GM21381 (cell line): Measurements from ENCODE around the gene CDH13.

Experiments
- ATAC-seq: cut with Tn5 transposase; IDR thresholded peaks from one replicate; pipeline ENCODE4 v1.9.1; 2021; ENCODE audit warnings: mild to moderate bottlenecking, moderate library complexity; ENCODE audit not compliant: unreplicated experiment

Gene CDH13

DNA sequence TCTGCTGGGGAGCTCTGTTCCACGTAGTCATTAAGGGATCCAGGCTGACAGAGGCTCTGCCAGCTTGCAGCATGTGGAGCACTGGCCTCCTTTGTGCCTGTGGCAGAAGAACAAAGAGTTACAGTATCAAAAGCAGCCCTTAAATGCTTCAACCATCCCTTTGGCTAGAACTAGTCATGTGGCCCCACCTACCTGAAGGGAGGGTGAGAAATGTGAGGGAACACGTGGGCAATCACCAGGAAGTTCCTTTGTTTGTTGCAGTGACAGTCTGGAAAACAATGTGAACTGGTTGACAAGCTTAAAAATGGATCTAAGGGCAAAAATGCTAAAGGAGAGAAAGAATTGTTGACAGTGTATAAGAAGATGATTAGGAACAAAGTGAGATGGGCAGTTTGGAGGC is 890.6 kb downstream of the CDH13 start:
- ATAC-seq = no peak

DNA sequence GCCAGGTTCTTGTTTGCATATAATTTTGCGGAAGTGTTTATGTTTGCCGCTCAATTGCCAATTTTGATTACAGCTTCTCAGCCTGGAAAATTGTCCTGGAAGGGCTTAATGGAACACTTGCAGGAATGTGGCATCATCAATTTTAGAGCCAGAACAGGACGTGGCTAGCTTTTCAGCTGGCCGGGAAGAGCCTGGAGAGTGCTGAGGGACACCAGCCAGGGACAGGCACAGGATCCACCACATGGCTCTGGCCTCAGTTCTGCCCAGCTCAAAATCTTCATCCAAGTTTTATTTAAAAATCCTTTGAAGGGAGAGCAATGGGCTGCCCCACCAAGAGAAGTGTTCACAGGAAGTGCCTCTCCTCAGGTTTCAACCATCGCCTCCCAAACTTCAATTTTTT is 893.8 kb downstream of the CDH13 start:
- no peak for ATAC-seq

DNA sequence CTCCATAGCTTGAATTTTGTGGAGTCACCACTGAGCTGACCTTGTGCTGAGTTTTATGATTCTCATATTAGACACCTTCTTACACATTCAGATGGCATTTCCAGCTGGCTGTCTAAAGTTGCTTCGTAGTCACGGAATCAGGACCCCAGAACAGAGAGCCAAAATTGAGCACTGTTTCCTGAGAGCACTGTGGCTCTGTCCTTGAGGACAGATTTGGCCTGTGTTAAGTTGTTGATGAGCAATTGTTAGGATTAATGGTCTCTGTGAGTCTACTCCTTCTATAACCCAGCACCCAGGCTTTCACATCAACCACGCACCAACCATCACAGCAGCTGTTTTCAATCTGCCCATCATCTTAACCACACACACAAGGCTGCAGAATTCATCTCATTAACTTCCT is 903.5 kb downstream of the CDH13 start:
- no peak for ATAC-seq

DNA sequence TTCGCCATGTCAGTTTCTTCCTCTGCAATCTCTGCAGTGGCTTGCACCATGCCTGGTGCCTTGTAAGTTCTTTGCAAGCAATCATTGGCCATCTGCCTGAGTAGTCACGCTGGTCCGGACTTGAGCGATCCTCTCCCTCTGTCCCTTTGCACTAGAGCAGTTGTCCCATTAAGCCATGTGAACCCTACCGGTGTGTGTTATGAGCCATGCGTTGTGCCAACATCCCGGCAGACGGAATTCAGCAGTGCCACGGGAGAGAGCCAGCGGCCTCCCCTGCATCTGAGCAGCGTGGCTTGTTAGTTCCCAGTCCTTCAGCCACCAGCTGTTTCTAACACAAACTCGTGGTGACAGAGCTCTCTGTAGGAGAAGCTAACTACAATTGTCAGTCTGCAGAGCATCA is 905.9 kb downstream of the CDH13 start:
- ATAC-seq = no peak

DNA sequence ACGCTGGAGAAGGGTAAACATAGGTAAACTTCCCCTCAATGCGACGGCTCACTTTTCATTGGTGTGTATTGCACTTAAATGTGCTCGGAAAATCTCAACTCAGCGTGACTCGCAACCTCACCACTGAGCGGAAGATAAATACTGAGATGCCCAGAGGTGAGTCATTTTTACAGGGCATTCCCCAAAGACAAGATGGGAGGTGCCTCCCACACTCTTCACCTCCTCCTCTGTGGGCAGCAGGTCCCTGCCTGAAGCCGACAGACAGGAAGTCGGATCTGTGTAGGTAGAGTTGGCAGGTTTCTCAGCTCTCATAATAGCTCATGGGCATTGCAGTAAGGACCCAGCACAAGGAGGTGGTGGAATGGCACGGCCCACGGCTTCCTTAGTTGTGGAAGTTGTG is 906.4 kb downstream of the CDH13 start:
- no peak for ATAC-seq

DNA sequence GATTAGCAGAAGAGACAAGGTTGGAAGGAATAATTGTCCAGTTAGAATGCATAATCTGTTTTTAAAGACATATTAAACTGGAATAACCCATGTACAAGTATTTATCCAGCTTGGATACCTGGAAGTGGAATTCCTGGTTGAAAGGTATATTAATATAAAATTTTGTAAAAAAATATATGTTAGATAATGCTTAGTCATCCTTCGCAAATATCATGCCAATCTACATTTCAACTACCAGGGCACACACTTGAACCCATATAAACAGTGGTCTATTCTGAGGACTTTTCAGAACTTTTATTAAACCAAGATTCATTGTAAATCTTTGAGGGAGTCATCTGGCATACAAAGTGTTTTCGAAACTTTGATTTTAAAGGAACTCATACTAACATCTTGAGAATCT is 911.9 kb downstream of the CDH13 start:
- no peak for ATAC-seq

DNA sequence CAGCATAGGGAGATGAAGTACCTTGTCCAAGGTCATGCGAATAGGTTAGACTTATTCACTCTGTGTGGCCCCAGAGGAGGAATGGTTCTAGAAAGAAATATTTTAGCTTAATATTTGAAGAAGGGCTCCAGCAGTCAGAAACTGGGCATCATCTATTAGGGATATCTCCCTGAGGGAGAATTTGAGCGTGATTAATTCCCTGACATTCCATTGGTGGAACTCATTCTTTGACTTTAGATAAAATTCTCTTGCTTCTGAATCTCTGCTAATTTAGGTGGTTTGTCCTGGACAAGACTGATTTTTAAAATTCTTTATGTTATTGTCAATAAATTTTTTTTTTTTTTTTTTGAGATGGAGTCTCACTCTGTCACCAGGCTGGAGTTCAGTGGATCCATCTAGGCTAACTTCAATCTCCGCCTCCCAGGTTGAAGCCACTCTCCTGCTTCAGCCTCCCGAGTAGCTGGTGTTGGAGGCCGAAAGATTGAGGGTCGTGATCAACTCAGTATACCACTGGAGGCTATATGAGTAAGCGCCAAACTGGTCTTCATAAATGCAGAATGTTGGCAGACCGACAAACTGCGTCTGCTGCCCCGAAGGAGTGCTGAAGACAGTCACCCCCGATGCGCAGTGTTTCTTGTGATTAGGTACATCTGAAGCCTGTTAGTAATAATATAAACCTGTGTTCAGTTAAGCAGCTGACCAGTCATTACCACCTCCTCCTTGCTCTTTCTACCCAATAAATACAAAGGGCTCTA is 913.1 kb downstream of the CDH13 start:
- ATAC-seq = no peak

DNA sequence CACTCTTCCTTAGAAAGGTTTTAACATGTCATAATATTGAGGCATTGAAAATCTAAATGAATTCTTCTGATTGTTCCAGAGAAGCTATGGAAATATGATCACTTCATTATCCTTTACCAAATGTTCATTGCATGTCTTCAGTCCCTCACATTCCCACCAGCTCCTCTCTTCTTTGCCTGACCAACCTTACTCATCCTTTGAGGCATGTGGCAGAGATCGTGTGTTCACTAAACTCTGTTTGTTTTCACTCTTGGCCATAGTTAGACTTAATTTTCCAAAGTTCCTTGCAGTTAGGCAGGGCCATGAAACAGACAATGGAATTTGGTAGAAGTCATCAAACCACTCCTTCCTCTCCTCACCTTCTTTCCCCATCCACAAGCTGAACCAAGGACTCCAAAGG is 914.5 kb downstream of the CDH13 start:
- ATAC-seq = no peak

DNA sequence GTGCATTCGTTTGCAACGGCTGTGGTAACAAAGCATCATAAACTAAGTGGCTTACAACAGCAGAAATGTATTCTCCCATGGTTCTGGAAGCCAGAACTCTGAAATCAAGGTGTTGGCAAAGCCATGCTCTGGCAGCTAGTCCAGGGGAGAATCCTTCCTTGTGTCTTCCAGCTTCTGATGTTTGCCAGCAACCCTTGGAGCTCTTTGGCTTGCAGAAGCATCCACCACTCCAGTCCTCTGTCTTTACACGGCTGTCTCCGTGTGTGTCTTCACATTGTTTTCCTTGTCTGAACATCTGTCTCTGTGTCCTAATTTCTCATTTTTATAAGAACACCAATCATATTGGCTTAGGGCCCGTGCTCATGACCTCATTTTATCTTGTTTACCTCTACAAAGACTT is 915.7 kb downstream of the CDH13 start:
- no peak for ATAC-seq

DNA sequence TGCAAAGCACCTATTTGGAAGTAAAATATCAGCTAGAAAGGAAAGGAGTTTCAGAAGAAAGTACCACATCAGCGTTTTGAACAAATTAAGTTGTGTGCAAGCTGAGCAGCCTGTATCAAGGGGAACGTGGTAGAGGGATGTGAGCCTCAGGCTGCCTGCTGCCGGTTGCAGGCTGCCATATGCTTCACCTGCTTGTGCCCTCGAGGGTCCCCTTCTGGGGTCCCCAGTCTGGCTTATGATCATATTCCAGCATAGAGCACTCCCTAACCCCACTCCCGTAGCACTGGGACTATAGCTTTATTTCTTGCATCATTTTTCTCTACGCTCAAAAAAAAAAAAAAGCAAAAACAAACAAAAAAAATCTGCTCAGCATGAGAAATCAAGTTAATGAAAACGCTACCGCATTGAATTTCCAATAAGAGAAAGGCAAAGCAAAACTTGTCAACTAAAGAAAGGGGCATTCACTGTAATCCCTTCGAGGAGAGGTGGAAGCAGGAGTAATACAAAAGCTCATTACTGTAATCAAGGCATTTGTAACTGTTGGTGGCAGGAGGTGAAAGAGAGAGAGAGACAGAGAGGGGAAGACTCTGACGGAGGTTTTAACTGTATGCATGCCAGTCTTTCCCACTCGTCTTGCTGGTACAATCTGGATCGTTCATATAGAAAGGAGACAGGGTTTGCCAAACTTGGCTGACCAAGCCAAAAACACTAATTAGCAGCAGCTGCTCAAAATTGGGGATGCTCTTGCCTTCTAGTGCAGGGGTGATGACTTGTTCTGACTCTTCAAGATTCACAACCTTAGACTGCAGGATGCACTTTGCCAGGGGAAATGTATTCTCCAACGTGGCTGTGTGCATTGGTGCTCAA is 922.8 kb downstream of the CDH13 start:
- no peak for ATAC-seq

DNA sequence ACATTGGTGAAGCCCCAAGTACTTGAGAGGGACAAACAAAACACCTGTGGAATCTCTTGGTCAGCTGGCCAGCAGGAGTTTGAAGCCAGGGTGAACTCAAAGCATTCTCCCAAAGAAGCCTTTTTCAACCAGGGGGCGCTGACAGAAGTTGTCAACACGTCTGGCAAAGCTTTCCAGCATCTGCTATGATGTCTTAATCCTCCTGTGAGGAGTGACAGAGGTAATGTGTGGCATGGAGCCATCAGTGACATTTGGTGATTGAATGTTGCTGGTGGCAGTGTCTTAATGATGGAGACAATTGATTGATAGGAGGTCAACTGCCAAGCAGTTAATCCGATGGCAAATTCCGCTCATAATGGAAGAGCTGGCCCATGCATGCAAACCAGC is 923.4 kb downstream of the CDH13 start:
- no peak for ATAC-seq

DNA sequence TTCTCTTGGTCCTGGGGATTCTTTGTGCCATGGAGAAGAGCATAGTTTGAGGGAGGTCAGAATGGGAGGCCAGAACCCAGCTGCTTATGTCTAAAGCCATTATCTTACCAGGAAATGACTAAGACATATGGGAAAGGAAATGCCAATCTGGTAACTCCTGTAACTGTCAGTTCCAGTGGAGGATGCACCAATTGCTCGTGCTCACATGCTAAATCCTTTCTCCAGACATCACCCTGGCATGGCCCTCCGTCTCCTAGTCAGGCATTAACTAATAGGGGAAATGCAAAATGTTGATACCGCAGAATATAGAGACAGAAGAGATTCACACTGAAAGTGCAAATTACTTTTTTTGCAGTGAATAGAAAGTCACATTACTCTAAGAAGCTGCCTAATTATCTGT is 925.5 kb downstream of the CDH13 start:
- no peak for ATAC-seq

DNA sequence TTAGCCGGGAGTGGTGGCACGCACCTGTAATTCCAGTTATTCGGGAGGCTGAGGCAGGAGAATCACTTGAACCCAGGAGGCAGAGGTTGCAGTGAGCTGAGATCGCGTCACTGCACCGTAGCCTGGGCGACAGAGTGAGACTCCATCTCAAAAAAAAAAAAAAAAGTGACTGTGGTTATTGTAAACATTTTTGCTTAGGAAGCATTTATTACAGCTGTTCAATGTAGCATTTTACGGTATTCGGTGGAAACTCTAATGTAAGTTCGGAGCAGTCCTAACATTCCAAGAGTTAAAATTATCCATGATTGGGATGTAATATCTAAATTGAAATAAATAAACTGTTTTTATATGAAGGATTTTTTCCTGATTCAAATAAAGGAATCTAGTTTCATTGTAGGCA is 926.2 kb downstream of the CDH13 start:
- no peak for ATAC-seq

DNA sequence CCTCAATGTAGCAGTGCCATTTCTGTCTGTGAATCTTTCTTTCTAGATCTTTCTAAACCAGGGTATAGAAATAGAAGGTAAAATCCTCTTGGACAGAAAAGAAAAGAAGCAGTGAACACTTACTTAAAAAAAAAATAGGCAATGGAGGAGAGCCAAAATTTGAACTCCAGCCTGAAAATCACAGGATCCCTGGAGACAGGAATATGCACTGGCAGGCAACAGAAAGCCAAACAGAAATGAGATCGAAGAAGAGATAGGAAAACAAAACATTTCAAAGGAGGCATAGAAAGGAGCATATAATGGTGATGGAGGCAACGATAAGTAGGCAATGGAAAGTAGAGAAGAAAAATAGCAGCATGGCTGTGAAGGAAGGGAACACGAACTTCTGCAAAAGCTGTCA is 927.3 kb downstream of the CDH13 start:
- no peak for ATAC-seq

DNA sequence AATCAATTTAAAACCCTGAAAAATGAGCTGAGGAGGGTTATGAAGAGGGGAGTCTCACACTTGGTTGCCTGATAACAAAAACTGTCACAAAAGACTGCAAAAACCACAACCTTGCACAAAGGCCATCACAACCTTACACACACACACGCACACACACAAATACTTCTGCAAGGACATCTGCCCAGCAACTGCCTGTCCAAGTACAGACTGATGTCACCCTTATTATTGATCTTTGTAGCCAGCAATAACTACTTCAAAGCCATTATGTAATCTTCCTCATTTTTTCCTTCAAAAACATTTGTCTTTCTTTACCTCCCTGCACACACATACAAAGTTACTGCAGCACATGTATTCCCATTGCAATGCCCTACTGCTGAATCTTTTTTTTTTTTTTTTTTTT is 927.8 kb downstream of the CDH13 start:
- no peak for ATAC-seq

DNA sequence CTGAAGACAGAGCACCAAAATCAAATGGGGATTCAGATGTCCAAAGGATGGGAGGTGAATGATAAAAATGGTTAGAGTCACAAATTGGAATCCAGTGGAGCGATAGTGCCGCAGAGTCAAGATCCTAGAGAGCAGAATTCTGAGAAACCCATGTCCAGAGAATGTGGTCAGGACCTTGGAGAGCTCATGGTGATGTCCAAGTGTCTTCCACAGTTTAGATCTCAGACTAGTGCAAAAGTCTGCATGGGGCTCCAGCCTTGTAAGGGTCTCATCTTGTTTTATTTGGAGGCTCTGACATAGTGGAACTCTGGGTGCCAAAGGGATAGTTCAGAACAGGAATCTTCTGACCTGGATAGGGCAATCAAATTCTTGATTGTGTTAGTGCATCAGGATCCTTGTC is 935.1 kb downstream of the CDH13 start:
- no peak for ATAC-seq

DNA sequence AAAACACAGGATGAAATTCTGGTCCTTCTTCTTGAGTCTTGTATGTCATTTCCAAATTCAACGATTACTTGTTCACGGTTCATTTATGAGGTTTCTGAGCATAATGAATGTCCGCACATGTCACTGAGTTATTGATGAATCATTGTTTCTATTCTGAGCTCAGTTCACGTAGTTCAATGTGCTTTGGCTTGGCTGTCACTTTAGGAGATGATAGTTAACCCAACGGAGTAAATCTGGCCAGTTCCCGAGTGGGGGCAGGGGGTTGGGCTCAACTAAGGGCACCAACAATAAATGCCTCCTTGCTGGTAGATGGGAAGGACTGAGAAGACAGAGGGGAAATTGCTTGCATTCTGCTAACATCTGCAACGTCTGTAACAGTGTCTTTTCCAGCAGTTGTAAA is 941.6 kb downstream of the CDH13 start:
- no peak for ATAC-seq

DNA sequence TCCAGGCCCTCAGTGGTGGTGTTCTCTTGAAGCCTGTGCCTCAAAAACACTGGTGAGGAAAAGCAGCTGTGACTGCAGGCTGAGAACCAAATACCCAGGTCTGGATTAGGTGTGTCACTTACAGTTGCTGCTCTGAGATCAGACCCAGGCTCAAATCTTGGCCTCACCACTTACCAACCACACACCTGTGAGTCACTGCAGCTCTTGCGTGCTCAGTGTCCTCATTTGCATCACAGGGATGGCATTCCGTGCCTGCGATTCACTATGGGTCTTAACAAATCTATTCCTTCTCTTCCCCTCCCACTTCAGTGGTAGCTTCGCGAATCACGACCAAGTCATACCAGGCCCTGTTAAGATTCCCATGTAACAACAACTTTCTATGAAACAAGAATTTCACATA is 947.6 kb downstream of the CDH13 start:
- no peak for ATAC-seq

DNA sequence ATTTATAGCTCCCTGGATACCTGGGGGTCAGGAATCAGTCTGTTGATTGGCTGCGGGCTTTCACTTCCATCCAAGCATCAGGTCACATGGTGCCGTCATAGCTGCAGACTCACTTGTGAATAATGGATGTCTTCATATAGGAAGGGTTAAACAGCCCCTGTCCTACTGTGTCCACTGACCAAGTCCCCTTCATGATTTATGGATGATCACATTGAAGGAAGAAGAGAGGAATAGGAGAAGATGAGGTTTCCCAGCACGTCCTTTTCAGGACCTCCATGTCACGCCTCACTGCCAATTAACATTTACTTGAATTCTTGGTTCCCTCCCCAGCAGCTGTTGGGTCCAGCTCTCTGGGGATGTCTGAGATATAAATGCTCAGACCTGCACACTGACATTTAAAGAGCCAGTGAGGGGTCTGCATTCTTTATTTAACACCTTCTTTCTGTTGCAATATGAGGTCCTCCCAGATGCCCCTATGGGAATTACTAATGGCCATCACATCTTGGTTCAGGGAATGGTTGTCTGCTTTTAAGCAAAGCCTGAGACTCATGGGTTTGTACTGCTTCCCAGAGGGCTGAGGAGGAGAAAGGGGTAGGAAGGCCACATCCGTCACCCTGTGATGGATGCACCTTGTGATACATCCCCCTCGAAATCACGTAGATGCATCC is 950.4 kb downstream of the CDH13 start:
- no peak for ATAC-seq

DNA sequence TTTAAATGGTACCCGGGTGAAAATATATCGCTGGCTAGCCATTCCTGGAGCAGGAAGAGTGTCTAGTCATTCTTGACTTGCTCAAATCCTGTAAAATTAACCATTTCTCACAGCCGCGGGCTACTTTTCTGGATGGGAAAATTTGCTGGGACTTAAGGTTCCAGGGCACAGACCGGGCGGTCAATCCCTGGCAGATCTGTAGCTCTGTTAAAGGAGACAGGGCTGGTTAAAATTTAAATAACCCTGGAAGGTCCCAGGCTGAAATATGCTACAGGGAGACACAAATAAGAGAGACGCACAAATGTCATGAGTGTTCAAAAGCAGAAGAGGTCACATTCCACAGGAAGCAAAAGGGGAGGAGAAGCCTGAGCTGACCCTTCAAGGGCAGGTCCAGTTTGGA is 951.4 kb downstream of the CDH13 start:
- no peak for ATAC-seq

DNA sequence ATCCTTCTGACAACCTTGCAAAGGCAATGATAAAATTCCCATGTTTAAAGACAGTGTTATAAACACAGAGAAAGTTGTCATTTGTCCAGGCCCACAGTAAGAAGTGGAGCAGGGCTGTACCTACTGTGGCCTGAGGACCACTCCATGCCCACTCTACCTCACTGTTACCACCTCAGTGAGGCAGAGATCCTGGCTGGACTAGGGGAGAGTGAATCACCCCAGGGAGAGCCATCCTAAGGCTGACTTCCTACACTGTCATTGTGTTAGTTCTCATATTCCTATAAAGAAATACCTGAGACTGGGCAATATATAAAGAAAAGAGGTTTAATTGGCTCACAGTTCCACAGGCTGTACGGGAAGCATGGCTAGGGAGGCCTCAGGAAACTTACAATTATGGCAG is 952.3 kb downstream of the CDH13 start:
- ATAC-seq = no peak

DNA sequence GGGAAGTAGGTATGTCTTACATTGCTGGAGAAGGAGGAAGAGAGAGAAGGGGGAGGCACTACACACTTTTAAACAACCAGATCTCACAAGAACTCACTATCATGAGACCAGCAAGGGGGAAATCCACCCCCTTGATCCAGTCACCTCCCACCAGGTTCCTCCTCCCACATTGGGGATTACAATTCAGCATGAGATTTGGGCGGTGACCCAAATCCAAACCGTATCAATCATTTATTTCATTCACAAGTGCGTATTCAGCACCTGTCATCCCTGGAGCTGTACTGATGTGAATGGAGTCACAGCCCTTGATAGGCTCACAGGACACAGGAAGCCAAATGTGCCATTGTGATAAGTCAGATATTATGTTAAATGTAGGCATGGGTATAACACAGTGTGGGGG is 952.7 kb downstream of the CDH13 start:
- no peak for ATAC-seq
